Stimulated activated CD8-positive, alpha-beta memory T cell treated with anti-CD3 and anti-CD28 coated beads, Interleukin-12 subunit alpha, Interleukin-12 subunit beta, amount 100 ng/mL, for 24 hours (primary cell): ENCODE results near the gene NFYC.
"Not testable (repeated sequence)": the region's sequence is repeated elsewhere in the genome, so short reads cannot be mapped to it uniquely, and the experiment has no call there.

ENCODE experiments used
- DNase-seq: peaks from one replicate; pipeline ENCODE4 v3.0.0-alpha.2; 2020; ENCODE audit errors: extremely low read depth

Gene NFYC

GRCh38 chr1:40706626-40707025 is 15.1 kb downstream of the NFYC start:
- no peak for DNase-seq

GRCh38 chr1:40708750-40709099 is 17.2 kb downstream of the NFYC start:
- no peak for DNase-seq

- DNase-seq = peak; percentile 25
These were observed 17.7 kb downstream of the NFYC start for GRCh38 chr1:40709100-40709801.

GRCh38 chr1:40709802-40710278 is 18.3 kb downstream of the NFYC start:
- DNase-seq = no peak

- no peak for DNase-seq
These were observed 19.2 kb downstream of the NFYC start for GRCh38 chr1:40710581-40711315.

GRCh38 chr1:40711465-40712404 is 20.2 kb downstream of the NFYC start:
- DNase-seq = no peak

GRCh38 chr1:40712405-40712944 is 21.0 kb downstream of the NFYC start:
- DNase-seq = no peak

GRCh38 chr1:40712997-40713396 is 21.5 kb downstream of the NFYC start:
- no peak for DNase-seq

- DNase-seq = no peak
These were observed 24.1 kb downstream of the NFYC start for GRCh38 chr1:40715491-40716059.

GRCh38 chr1:40717065-40717464 is 25.6 kb downstream of the NFYC start:
- DNase-seq = no peak

- no peak for DNase-seq
These were observed 26.5 kb downstream of the NFYC start for GRCh38 chr1:40717955-40718354.

- DNase-seq = no peak
These were observed 29.0 kb downstream of the NFYC start for GRCh38 chr1:40720493-40720892.

- no peak for DNase-seq
These were observed 31.1 kb downstream of the NFYC start for GRCh38 chr1:40722622-40723021.

- DNase-seq = no peak
These were observed 31.9 kb downstream of the NFYC start for GRCh38 chr1:40723196-40723955.

GRCh38 chr1:40727662-40728061 is 36.2 kb downstream of the NFYC start:
- not testable (repeated sequence) for DNase-seq

- not testable (repeated sequence) for DNase-seq
These were observed 37.9 kb downstream of the NFYC start for GRCh38 chr1:40729316-40729862.

- no peak for DNase-seq
These were observed 41.3 kb downstream of the NFYC start for GRCh38 chr1:40732756-40733301.

GRCh38 chr1:40734882-40735628 is 43.6 kb downstream of the NFYC start:
- no peak for DNase-seq

GRCh38 chr1:40736085-40736531 is 44.6 kb downstream of the NFYC start:
- DNase-seq = no peak
